Mesenteric fat pad (tissue), 1 donor: Measurements from ENCODE around the gene CTSC. TPM values are rescaled to one million over a fixed set of nuclear protein-coding genes. Genes with fewer than 3 reads are reported as not detected.

Experiments
- DNase-seq: peaks from one replicate; pipeline ENCODE4 v3.0.0-alpha.2; 2020; ENCODE audit warnings: low spot score
- long read RNA-seq: library from polyadenylated mRNA; unstranded; transcript quantifications from one replicate; pipeline ENCODE4 v2.0.0, GENCODE V29; 2020
- total RNA-seq: library from RNA; stranded (reverse); fragmentation: NEBNext Ultra II Directional; extraction: Animal tissue kit (Norgen Biotek cat#: 25700); gene quantifications from one replicate; pipeline ENCODE4 v1.2.1, GENCODE V29; 2021
- donor health status: DM: yes; HTN: yes; CAD: no.

Gene CTSC
- total RNA-seq, result 265 TPM
- long read RNA-seq, full-length matches to known transcripts, result 147 of 174 reads
- long read RNA-seq, partial matches to known transcripts, result 10 of 174 reads
- long read RNA-seq, other reads (novel, unspliced or antisense), result 17 of 174 reads

DNA sequence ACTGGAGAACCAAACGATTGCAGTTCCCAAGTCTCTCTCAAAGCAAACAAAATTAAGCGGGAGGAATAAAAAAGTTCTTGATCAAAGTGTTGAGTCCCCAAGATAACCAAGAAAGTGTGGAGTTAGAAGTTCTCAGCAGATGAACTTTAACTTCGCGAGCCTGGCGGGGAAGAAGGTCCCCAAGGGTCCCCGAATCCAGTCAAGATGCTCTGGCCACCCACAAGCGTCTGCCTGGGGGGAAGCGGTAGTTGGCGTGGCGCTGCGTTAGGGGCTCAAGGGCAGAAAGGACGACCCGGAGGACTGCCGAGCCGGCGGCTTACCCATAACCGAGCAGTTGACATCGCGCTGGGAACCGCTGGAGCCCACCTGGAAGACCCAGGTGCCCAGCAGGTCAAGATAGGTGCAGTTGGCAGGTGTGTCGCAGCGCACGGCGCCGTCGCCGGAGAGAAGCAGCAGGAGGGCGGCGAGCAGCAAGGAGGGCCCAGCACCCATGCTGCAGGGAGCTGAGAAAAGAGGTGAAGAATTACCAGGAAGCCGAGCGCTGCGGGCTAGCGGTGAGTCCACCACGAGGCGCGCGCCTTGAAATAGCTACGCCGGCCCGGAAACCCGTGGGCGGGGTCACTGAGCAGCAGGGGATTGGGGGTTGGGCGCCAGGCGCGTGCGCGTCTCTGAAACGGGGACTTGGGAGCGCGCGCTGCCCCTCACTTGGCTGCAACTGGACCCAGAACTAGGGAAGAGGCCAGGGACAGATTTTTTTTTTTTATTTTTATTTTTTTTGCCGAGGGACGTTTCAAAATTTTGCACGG lies at the start of gene CTSC:
TSS of gene CTSC (minus strand) at position 556 of the 806 bp plus-strand sequence. CDS start at position 492, 64 bp downstream.
- peak; percentile 98 for DNase-seq

GRCh38 chr11:88384669-88385005 lies 47.1 kb upstream of the CTSC start:
- DNase-seq, result no peak

- DNase-seq, result no peak
Measured at GRCh38 chr11:88384004-88384668, 46.6 kb upstream of the CTSC start.

GRCh38 chr11:88383447-88383846 lies 45.9 kb upstream of the CTSC start:
- no peak for DNase-seq

- no peak for DNase-seq
Measured at GRCh38 chr11:88379130-88379529, 41.6 kb upstream of the CTSC start.

DNA sequence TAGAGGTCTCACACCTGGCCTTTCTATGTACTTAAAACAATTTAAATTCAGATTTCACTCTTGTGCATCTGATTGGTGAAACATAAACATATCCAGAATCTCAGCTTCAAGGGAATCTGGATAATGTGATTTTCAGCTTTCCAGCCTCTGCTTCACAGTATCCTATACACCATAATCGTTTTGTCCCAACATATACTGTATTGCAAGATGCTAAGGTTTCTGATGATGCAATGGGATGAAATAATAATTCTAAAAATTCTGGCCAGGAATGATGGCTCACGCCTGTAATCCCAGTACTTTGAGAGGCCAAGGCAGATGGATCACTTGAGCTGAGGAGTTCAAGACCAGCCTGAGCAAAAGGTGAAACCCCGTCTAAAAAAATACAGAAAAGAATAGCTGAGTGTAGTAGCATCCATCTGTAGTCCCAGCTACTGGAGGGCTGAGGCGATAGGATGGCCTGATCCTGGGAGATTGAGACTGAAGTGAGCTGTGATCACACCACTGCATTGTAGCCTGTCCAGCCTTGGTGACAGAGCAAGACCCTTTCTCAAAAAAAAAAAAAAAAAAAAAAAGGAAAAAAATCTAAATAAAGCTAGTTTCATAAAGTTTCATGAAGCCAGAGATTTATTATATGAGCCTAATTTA lies 41.0 kb upstream of the CTSC start:
- no peak for DNase-seq

DNA sequence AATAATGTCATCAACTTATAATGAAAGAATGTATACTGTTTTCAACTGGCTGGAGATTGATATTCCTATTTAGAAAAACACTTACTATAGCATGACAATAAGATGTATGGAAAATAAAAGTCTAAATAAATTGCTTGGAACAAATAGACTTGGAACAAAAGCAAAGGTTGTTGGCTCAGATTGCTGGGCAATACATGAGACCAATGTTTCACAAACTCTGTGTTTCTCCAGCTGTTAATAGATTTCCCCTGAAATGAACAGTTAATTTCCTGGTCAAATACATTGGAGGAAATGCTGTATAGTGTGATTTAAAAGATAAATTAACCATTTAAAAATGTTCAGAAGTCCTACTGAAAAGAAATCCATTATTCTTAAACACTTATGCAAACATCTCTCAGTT lies 40.1 kb upstream of the CTSC start:
- no peak for DNase-seq

DNA sequence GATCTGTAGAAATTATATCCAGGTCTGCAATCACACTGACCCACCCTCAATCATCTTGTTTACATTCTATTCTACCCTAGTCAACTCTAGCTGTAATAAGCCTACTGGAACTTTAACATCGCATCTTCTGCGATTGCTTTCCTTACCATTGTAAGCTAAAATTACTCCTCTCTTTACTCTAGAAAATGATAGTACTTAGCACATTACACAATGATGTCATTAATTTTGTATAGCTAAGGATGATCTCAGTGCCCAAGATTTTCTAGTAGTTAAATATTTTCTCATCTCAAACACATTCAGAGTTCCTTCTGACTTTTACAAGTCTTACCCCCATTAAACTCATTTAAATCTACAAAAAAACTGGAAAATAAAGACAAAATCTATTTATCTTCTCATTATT lies 39.6 kb upstream of the CTSC start:
- no peak for DNase-seq

GRCh38 chr11:88375927-88376470 lies 38.5 kb upstream of the CTSC start:
- no peak for DNase-seq

DNA sequence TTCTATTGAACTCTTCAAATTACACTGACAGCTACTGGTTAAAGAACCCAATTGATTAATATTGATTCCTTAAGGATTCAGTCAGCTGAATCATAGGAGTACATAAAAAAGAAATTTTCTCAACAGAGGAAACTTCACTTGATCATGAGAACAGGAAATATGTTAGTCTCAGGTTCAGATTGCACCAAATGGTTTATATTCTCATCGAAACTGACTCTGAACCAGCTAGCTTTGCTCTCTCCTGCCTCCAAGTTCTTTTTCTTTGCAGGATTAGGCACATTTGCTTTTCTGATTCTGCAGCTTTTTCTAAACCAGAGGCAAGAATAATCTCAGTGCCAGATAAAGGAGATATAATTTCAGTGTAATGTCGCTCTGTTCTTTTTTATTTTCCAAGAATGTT lies 33.2 kb upstream of the CTSC start:
- DNase-seq, result no peak

GRCh38 chr11:88367310-88367709 lies 29.8 kb upstream of the CTSC start:
- no peak for DNase-seq

DNA sequence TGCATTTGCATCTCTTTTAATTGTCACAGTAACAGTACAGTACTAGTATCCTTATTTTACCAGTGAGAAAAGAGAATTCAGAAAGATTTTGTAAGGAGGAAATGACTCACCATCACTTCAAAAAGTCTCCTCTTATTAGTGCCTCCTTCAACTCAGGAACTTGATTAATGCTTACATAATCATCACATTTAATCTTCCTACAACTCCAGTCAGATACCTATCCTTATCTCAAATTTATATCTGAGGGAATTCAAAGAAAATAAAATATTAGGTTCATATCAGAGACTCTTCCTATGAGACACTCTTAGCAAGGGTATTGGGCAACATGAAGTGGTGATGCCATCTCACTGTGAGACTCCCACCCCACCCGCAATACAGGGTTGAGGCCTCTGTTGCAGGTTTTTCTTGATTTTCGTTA lies 26.1 kb upstream of the CTSC start:
- DNase-seq, result no peak

DNA sequence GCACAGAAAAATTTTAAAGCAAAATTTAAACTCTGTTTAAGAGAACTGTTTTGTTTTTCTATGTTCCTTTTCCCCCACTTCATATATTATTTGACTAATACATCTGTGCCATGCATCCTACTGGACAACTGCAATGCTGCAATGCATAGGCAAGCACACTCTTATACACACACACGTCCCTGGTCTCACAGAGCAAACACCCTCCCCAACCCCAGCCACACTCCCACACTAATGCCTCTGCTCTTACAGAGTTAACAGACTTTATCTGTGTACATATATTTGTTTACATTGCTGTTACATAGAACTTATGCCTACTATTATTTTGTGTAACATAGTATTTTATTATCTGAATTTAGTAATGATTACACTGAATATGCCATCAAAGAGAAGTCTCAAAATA lies 25.5 kb upstream of the CTSC start:
- no peak for DNase-seq

DNA sequence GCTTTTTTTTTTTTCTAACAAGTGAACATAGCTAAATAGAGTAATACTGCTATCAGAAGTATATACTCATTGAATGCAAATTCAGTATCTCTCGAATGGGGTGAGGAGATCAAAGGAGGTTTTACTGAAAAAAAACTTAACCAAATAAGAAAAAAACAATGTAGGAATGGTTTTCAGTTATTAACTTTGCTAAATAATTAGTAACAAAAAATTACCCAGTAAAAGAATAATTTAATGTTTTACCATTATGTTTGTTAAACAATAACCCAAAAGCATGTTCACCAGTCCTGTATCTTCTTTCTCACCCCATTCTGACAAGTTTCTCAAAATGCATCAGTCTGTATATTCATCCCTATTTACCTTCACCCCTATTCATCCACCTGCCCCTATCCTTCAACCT lies 22.6 kb upstream of the CTSC start:
- DNase-seq, result no peak

DNA sequence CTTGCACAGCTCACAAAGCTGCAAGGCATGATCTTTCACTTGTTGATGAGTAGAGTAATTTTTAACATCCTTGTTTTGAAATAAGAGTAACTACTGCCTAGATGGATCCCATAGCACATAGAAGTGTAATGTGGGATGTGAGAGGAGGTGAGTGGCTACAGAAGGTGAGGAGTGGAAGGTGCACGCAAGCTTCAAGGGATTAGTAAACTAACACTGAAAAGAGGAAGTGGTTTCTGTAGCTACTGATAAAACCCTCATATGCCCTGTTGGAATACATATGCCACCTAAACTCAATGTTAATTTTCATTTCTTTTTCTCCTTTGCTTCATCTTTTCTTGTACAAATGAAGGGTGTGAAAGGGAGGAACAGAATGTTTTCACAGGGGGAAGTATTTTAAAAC lies 22.0 kb upstream of the CTSC start:
- DNase-seq, result no peak

DNA sequence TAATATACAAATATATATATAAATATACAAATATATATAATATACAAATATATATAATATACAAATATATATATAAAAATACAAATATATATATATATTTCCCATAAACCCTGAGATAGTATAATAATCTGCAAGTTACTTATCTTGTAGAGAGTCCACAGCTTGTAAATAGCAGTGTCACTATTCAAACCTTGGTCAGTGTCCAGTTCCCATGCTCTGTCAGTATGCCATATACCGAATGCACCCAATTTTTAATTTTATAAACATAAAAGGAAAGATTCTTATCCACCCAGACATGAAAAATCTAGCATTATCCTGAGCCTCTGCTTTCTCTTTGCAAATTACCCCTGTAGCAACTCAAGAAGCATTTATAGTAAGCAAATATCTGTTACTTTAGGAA lies 21.6 kb upstream of the CTSC start:
- DNase-seq, result no peak

DNA sequence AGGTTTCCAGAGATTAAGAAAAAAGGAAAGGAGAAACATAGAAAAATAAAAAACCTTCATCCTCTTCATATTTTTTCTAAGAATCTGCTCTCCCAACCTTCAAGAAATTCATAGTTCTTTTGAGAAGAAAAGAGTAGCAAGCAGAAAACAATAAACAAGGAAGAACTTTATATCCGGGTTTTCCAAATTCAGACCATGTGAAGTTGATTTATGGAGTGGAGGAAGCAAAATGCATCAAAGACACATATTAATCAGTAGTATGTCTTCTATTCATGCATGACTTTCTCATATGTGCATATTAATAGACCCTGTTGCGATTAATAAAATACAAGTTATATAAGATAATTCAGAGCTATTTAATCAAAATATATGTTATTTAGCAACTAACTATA lies 20.5 kb upstream of the CTSC start:
- DNase-seq, result no peak

DNA sequence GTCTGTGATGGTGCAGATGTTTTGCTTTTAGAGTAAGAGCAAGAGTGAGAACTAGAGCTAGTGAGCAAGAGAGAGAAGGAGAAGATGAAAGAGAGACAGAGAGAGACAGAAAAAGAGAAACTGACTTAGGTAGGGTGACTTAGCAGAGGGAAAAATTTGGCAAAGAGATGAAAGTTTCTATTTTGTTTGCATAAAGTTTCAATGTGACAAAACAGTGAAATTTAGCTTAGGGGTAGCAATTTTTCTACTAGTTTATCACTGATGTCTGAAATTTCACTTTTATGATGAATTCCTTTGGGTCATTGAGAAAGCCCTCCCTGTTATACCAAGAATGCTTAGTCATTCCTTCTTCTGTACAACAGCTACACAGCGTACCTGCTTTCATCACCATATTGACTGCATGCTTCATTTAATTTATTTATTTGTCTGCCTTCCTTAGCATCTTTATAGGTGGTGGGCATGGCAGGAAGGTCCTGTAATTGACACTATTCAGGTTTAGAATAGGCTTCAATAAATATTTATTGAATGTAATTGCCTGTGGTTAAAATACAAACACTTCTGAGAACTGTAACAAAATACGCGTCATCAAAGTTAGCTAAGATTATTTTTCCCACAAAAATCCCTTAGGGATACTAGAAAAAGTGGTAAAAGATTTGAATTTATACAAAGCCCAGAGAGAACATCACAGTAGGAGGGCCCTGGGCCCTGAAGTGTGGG lies 19.9 kb upstream of the CTSC start:
- no peak for DNase-seq

- DNase-seq, result no peak
Measured at GRCh38 chr11:88355887-88356286, 18.4 kb upstream of the CTSC start.

DNA sequence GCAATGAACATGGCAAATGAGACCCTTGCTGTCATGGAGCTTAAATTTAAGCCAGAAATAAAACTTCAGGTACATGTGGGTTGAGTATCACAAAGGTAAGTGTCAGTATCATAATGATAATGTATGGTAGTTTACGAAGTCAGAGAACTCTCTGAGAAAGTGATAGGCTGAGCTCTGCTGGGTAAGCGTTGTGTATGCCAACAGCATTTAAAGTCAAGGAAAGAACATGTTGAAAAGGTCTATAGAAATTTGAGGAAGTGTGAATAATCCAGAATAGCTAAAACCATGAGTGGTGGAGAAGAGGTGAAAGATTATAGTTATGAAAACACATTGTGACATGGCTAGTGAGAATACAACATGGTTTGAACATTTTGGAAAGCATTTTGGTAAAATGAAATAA lies 17.4 kb upstream of the CTSC start:
- no peak for DNase-seq

- no peak for DNase-seq
Measured at GRCh38 chr11:88353835-88354496, 16.4 kb upstream of the CTSC start.
